Endometrial microvascular endothelial cells (primary cell): ENCODE data around the gene RAD51AP2. TPM values are rescaled to one million over a fixed set of nuclear protein-coding genes. Genes with fewer than 3 reads are reported as not detected.

ENCODE experiments used
- in situ Hi-C: cut with HindIII; loops from 2 replicates; pipeline ENCODE4 v1.10.0; 2017; ENCODE audit warnings: low sequenced_read_pairs, low pct_unique_long_range_greater_than_20kb; ENCODE audit errors: inconsistent ontology term
- total RNA-seq: library from RNA; depleted of rRNA; stranded (reverse); fragments of >200 nt; gene quantifications from one replicate; pipeline ENCODE4 v1.2.3, GENCODE V29; 2015; ENCODE audit errors: inconsistent ontology term

RAD51AP2 gene
- total RNA-seq, 1 donor from 2014 or later = not detected

DNA sequence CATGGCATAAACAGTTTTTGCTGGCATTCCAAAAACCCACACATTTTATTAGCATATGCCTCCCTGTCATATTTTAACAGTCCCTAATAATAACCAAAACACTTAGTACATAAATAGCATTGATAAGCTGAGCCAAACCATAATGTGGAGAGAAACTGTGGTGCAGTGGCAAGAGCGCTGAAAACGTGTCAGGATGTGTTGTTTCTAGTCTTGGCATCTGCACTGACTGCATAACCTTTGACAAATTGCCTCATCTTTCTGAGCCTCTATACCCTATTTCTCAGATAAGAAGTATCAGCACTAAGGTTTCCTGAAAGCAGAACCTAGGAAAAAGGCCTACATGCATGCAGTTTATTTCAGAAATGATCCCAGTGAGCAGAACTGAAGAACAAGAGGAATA lies 41.4 kb downstream of the RAD51AP2 start:
- in situ Hi-C loops = no loop called here

DNA sequence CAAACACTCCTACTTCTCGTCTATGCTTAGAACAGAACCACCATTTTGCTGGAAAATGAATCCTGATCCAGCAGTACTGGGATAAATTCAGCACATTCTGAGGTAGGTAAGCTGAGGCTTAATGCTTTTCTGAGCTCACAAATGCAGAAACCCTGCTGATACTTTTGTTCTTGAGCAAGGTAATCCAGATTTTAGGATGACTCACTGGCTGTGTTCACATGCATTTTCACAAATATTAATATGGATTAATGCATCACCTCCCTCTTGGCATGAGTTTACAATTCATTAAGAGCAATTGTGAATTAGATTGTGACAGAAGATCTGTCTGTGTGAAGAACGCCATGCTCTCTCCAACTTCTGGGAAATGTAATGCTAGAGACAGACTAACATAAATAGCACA lies 42.2 kb downstream of the RAD51AP2 start:
- in situ Hi-C loops = no loop called here

DNA sequence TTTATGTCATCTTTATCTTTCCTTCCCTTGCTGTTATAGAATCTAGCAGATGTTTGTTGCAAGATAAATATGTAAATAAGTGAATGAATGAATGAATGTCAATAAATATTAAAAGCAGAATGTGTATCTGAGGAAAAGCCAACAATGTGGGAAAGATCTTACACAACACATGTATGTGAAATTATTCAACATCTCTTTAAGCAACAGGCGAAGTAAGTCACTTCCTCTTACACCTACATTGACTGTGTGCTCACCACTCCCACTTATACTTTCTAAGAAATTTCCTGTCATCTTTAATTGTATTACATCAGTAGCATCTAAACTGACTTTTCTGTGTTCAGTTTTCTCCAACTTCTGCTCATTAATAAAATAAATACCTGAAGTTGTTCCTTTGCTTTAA lies 43.0 kb downstream of the RAD51AP2 start:
- in situ Hi-C loops = no loop called here

DNA sequence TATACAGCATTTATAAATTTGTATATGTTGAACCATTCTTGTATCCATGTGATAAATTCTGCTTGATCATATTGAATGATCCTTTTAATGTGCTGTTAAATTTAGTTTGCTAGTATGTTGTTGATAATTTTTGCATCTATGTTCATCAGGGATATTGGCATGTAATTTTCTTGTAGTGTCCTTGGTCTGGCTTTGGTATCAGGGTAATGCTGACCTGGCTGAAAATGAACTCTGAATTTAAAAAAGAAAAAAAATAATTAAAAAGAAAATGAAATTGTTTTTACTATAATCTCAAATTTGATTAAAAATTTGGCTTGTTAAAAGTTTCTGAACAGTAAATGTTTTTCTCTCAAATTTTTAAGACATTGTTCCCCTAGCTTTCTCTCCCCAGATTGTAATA lies 46.3 kb downstream of the RAD51AP2 start:
- in situ Hi-C loops = no loop called here

DNA sequence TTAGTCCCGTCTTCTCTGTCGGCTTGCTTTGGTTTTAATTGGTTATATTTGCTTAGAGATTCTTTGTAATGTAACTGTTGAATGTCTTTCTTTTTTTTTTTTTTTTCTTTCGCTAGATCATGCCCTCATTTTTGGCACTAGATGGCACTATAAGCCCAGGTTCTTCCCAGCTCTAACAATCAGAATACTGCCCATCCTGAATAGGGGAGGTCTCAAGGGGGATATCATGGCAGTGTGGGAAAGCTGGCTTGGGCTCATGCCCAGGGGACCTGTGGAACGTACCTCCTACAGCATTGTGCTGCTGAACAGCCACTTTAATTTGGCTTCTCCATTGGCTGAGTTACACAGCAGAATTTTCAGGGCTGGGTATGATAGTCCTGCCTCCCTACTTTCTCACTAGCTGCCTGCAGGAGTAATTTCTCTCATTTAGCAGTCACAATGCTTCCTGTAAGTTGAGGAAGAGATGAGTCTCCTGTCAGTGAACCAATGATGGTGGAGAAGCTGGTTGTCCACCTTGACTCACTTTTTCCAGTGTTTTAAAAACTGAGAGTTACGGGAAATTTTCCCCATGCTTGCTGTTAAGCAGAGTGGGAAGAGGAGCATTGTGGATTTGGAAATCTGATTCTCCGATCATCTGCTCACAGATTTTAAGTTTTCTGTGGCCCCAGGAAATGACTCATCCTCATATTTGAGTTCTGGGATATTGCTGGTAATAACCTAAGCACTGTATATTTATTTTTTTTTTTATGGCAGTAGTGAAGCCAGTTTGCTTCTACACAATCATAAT lies 47.2 kb downstream of the RAD51AP2 start:
- in situ Hi-C loops = no loop called here

DNA sequence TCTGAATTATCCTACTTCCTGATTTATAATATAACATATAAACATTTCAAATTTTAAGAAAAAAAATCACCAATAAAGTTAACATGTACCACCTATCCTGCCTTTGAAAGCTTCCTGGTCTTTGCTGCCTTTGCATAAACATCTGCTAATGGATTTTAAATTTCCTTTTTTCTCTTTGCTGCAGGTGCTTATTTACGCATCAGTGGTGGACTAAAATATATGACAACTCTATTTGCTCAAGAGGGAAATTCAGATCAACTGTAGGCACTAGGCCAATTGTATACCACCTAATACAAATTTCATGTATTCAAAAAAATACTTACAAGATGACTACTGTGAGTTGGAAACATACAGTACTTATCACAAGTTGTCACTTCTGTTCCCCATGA lies 57.2 kb downstream of the RAD51AP2 start:
- in situ Hi-C loops = no loop called here

Other genes with a start within 250 kb of the RAD51AP2 start
- gene VSNL1, start 22.3 kb upstream of the RAD51AP2 start, total RNA-seq = not detected
- 17.2 TPM for gene SMC6, start 235.4 kb upstream of the RAD51AP2 start, total RNA-seq
- 19.9 TPM for gene GEN1, start 235.7 kb upstream of the RAD51AP2 start, total RNA-seq